HG03045 (cell line): ENCODE measurements around the gene HRH2.
"Not testable (repeated sequence)": the region's sequence is repeated elsewhere in the genome, so short reads cannot be mapped to it uniquely, and the experiment has no call there.

Source experiments
- ATAC-seq: cut with Tn5 transposase; IDR thresholded peaks from one replicate; pipeline ENCODE4 v1.9.1; 2021; ENCODE audit warnings: mild to moderate bottlenecking, moderate library complexity; ENCODE audit not compliant: unreplicated experiment

The HRH2 gene

GRCh38 chr5:175711472-175712312, 53.8 kb downstream of the HRH2 start:
- ATAC-seq: no peak

- ATAC-seq: no peak
These were observed 54.4 kb downstream of the HRH2 start for GRCh38 chr5:175712313-175712680.

DNA sequence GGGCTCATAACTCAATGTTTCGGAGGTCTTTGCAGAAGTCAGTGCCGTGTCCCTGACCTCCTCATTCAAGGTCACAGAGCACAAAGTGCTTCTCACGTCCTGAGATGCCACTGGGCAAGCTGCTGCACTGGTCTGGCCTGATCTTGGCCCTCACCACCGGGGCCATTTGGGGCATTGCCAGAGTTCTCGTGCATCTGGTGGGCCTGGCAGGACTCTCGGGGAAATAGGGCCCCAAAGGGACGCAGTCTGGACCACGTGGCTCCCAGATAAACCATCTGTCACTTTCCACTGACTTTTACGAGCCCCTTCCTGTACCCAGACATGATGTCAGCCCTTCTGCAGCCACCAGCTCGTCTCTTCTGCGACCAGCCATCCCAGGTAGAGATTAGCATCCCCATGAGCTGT, 54.8 kb downstream of the HRH2 start:
- ATAC-seq: no peak

GRCh38 chr5:175713930-175714329, 56.1 kb downstream of the HRH2 start:
- no peak for ATAC-seq

GRCh38 chr5:175714479-175715085, 56.7 kb downstream of the HRH2 start:
- ATAC-seq: no peak

DNA sequence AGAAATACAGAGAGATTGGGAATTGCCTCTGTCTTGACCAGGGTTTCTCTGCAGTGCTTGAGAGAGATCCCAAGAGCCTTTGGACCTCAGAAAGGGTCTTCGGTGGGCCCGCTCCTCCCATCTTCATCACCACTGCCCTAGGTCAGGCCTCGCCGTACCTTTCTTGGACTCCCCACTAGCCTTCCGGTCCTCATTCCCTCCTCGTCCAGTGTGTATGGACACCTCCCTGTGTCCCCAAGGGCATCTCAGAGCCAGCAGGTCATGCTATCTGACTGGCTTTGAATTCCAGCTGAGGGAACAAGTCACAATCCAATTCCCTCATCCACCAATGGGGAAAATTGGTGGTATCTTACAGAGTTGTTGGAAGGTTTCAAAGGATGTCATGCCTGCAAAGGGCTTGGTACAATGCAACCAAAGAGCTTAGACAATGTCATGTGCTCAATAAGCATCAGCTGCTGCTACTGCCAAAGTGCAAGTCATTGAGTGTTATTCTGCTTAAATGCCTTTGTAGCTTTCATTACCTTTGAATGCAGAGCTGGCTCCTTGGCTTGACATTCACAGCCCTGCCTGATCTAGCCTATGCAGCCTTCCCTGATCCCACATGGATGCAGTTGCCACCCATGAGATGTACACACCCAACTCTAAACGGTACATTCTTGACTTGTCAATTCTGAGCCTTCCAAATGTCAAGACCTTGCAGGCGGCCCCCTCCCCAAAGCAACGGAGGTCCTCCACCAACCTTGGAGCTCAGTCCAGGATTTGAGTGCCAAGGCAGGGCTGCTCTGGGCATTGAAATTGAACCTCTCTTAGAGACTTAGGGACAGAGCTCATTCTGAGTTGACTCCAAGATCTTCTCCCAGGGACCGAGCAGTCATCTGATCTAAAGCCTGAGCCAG, 58.0 kb downstream of the HRH2 start:
- no peak for ATAC-seq

DNA sequence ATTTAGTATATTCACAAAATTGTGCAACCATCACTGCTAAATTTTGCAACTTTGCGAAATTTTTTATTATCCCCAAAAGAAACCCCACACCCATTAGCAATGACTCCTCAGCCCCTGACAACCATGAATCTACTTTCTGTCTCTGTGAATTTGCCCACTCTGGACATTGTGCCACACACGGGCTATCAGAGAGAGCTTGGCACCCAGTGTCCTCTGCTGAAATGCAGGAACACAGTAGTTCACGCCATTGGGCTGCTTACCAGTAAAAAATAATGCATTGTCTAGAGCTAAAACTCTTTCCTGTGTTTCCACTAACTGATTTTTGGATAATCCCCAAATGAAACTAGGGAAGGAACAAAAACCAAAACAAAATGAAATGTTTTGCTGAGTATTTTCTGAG, 60.0 kb downstream of the HRH2 start:
- ATAC-seq: no peak

GRCh38 chr5:175718401-175719108, 60.7 kb downstream of the HRH2 start:
- ATAC-seq: no peak

DNA sequence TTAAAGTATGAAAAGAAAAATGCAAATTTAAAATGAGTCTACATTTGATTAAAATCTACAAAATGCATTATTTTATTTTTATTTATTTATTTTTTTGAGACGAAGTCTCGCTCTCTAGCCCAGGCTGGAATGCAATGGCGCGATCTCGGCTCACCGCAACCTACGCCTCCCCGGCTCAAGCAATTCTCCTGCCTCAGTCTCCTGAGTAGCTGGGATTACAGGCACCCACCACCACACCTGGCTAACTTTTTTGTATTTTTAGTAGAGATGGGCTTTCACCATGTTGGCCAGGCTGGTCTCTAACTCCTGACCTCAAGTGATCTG, 61.2 kb downstream of the HRH2 start:
- not testable (repeated sequence) for ATAC-seq

DNA sequence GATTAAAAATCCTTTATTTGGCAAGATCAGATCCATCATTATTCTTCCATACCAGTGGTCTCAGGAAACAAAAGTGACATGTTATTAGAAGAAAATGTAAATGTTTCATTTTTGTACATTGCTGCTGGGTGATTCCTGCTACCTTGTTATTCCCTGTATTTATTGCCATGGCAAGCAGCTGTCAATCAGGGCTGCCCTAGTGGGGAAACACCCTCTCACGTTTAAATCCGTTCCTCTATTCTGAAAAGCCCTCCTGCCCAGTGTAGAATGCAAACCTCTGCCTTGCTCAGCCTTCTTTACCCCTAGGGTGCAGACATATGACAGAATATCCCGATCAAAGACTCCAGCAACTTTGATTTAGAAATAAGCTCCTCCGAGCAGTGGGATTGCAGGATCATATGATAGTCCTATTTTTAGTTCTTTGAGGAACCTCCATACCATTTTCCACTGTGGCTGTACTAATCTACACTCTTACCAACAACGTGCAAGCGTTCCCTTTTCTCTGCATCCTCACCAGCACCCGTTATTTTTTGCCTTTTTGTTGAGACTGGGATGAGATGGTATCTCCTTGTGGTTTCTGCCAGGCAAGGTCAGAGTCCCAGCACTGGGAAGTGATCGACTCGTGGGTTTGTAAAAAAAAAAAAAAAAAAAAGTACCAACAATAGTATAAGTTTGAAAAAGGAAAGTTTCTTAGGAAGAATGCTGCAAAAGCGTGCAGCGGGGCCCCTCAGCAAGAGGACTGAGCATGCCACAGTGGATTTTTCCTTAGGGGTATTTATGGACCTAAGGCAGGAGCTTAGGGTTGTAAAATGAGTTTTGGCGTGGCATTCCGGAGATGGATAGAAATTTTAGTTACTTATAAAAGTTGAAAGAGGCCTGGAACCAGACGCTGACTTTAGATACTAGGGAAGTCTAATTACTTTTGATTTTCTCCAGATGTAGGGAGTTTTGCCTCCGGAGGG, 66.7 kb downstream of the HRH2 start:
- no peak for ATAC-seq

DNA sequence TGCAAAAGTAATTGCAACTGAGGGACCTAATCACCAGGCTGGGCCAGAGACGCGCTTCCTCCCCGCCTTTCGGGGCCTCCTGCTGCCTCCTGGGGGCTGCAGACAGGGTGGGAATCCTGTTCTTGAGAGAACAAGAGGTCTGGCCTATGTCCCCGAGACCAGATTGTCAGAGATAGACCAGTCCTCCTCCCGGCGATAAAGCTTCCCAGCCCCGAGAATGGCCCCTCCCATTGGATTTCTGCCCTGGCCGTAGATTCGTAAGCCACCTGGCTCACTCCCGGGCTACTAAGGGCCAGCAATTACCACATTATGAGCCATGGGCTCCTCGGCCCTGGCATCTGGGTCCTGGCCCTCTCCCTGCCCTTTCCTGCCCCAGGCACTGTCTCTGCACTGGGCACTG, 70.4 kb downstream of the HRH2 start:
- ATAC-seq: no peak

DNA sequence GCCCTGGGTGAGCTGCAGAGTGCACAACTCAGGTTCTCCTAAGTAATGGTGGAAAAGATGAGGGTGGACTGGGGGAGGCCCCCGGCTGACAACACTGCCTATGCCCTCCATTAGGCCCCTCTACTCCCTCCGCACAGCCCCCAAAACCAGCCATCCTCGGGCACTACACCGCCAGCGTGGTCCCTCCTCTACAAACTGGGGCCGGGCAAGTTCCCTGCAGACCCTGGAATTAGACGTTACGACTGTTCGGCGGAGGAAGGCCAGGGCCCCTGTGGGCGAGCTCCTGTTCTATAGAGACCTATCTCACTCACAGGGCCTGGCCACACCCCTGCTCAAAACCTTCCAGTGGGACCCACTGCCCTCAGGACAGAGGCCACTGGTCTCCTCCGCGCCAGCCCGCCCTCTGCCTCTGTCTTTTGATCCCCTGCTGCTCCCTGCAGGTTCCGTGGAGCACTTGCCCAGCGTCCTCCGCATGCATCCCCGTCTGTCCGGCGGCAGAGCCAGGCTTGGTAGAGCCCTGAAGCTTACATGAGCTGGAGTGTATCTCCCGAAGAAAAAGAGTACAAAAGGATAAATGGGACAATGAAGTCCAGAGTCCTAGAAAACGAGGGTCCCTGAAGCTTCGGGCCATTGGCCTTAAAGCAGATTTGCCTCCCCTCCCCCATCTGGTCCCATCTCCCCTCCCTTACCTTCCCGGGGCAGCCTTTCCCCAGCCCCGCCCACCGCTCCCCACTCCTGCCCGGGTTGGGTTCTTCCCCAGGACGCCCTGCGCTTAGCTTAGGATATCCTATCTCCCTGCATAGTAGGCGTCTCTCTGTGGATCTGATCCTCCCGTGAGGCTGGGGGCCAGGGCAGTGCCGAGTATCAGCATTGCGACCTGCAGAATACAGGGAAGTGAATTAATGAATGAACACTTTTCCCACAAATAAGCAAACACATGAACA, 71.3 kb downstream of the HRH2 start:
- no peak for ATAC-seq

GRCh38 chr5:175729829-175730277, 72.0 kb downstream of the HRH2 start:
- ATAC-seq: peak; percentile 78

- no peak for ATAC-seq
These were observed 73.3 kb downstream of the HRH2 start for GRCh38 chr5:175731172-175731571.

GRCh38 chr5:175731756-175732465, 74.0 kb downstream of the HRH2 start:
- no peak for ATAC-seq

- no peak for ATAC-seq
These were observed 75.1 kb downstream of the HRH2 start for GRCh38 chr5:175733017-175733416.

- ATAC-seq: no peak
These were observed 76.1 kb downstream of the HRH2 start for GRCh38 chr5:175734016-175734415.

DNA sequence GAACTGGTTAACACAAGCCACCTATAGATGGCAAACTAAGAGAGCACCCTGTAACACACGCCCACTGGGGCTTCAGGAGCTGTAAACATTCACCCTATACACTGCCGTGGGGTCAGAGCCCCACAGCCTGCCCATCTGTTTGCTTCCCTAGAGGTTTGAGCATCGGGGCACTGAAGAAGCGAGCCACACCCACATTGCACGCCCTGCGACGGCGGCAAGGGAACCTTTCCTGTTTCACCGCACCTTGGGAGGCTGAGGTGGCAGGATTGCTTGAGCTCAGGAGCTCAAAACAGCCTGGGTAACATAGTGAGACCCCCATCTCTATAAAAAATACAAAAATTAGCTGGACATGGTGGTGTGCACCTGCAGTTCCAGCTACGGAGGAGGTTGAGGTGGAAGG, 76.6 kb downstream of the HRH2 start:
- ATAC-seq: no peak
